GM21367 (cell line): ENCODE results near the gene CTDSPL.

Experiments used
- ATAC-seq: cut with Tn5 transposase; IDR thresholded peaks from one replicate; pipeline ENCODE4 v1.9.1; 2021; ENCODE audit not compliant: unreplicated experiment

CTDSPL gene

DNA sequence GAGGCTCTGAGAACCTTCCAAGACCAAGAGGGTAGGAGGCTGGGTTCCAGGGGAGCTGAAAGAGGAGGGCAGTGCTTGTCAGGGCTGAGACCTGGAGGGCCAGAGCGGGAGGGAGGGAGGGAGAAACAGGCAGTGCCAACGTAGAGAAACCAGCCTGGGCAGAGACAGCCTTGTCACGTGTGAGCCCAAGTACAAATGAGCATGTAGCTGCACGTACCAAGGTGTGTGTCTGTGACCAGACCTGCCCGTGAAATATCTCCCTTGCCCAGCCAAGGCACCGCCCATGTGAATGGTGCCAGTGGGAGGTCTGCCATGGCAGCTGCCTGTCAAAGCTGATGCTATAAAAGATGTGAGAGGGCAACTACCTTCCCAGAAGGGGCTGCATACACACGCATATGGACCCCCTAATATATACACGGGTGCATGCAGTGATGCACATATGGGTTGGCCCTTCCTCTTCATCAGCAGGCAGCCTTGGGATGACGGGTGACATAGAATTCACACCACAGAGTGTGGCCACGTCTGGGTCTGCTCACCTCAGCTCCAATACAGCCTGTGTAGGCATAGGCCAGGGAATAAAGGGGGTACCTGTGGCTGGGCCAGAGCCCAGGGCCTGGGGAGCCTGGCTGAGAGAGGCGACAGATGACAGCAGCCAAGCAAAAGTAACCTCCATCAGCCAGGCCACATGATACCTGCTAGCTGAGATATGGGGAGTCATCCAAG, 7.8 kb upstream of the CTDSPL start:
- ATAC-seq: no peak

DNA sequence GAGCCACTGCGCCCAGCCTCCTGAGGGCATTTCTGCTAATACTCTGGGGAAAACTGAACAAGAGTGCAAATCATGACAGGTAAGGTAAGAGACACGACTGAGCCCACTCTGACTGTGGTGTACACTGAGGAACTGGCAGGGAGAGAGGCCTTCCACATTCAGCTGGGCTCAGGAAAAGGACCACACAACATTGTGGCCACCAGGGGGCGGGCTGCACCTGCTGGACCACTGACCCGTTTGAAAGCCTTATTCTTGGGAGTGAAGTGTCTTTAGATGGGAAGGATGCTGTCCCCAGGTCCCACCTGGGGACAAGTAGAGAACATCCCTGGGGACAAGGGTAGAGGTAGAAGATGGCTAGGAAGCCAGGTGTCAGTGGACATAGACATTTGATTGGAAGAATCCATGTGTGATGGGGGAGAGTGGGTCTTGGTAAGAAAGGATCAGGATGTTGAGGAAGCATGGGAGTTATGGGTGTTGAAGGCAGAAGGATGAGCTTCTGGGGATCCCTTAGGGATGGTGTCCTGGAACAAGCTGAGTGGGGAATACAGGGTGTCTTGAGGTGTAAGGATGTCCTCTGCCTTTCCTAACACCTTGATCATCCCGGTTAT, 6.2 kb upstream of the CTDSPL start:
- no peak for ATAC-seq

GRCh38 chr3:37856381-37856780, 5.3 kb upstream of the CTDSPL start:
- ATAC-seq: no peak

DNA sequence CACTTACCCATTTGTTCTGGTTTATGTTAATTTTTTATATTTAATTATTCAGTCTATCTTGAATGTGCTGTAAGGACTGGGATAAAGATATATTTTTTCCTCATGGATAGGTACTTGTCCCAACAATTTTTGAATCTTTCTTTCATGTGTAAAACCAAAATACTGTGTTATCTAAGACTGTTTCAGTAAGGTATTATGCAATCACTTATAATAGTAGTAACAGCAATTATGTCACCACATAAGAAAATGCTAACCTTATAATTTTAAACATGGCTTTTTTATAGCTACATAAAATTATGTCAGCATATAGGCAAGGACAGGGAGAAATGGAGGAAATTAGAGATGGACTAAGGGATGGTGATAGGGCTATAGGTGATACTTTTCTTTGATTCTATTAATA, 2.9 kb upstream of the CTDSPL start:
- ATAC-seq: no peak

DNA sequence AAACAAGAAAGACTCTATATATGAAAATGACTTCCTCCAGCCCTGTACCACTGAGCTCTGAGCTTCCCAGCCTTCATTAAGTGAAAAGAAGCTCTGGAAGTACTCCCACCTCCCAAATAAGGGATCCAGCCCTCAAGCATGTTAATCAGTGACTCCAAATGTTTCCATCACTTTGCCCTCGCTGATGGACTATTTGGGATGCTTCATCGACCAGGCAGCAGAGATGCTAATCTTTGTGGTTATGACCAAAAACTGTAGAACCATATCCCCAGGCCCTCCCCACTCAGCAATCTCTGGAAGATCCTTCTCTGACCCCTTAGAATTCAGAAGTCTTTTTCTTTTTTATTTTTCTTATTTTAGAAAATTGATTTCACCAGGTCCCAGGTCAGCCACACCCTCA, 2.3 kb upstream of the CTDSPL start:
- ATAC-seq: no peak

GRCh38 chr3:37859908-37860199, 1.8 kb upstream of the CTDSPL start:
- ATAC-seq: no peak

- no peak for ATAC-seq
Observed at GRCh38 chr3:37862219-37862902, 681 bp downstream of the CTDSPL start.

- ATAC-seq: no peak
Observed at GRCh38 chr3:37862903-37863815, 1.5 kb downstream of the CTDSPL start.

- no peak for ATAC-seq
Observed at GRCh38 chr3:37863949-37864822, 2.5 kb downstream of the CTDSPL start.

DNA sequence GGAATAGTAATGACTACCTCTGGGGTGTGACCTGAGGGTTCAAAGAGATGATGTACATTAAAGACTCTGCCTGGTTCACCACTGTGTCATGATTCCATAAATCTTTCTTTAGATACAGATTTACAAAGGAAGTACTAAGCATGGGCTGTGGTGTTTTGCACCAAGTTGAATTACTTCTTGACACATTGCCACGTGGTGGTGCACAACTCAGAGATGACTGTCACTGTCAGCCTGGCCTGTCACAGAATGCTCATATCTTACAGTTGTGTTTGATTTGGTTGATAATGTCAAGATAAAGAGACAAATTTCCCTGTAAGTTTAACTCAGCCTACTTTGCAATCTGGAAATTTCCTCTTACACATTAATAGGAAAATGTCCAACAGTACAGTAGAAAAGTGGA, 3.2 kb downstream of the CTDSPL start:
- ATAC-seq: no peak

- no peak for ATAC-seq
Observed at GRCh38 chr3:37867144-37867543, 5.5 kb downstream of the CTDSPL start.

- no peak for ATAC-seq
Observed at GRCh38 chr3:37871858-37872257, 10.2 kb downstream of the CTDSPL start.

DNA sequence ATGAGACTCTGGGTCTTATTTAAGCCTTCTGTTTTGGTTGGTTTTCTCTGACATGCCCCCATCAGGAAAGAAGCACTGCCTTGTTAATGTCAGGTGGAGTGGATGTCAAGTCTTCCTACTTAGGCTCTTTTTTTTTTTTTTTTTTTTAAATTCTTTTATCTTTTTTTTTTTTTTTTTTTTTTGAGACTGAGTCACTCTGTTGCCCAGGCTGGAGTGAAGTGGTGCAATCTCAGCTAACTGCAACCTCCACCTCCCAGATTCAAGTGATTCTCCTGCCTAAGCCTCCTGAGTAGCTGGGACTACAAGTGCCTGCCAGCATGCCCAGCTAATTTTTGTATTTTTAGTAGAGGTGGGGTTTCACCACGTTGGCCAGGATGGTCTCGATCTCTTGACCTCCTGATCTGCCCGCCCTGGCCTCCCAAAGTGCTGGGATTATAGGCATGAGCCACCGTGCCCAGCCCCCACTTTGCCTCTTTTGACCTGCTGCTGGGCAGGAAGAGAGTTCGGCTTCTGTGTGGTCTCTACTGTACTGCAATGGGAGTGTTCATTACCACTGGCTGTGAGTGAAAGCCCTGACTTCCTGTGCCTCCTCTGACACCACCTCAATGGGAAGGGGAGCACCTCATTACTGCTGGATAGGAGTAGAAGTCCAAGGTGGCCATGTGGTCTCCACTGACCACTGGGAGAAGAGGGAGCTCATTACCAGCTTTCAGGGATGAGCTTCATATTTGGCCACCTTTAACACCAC, 10.9 kb downstream of the CTDSPL start:
- ATAC-seq: no peak

DNA sequence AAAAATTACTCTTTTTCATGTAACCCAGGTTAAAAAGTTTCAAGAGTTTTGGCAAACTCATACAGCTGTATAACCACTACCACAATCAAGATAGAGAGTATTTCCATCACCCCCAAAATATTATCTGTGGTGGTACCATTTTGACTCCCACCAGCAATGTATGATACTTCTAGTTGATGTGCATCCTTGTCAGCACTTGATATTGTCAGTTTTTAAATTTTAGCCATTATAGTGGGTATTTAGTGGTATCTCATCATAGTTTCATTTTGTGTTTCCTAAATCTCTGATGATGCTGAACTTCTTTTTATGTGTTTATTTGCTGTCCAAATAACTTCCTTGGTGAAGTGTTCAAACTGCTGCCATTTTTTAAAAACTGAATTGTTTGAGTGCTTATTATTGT, 14.6 kb downstream of the CTDSPL start:
- ATAC-seq: no peak

GRCh38 chr3:37882711-37883110, 21.0 kb downstream of the CTDSPL start:
- ATAC-seq: no peak

GRCh38 chr3:37885814-37886213, 24.1 kb downstream of the CTDSPL start:
- no peak for ATAC-seq

GRCh38 chr3:37886395-37886794, 24.7 kb downstream of the CTDSPL start:
- no peak for ATAC-seq

- ATAC-seq: no peak
Observed at GRCh38 chr3:37887062-37887461, 25.4 kb downstream of the CTDSPL start.

DNA sequence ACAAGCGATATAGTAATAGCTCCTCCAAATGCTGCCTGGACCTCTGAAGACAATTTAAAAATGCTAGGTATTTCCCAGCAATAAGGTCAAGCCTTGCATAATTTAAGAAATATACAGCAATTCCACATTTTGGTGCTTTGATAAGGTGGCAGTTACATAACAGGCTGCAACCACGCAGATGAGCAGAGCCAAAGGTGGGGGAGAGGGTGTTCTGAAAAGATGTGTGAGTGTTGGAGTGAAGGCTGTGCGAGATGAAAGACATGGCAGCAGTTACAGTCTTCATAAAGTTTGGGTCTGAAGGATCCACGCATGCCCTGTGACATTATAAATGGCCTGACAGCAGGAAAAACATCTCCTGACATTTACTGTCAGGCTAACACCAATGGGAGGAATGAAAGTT, 26.1 kb downstream of the CTDSPL start:
- no peak for ATAC-seq

- ATAC-seq: no peak
Observed at GRCh38 chr3:37888421-37888820, 26.7 kb downstream of the CTDSPL start.
